OCI-LY3 (cell line): ENCODE data around the gene CASP7.

ENCODE experiments used
- EZH2phosphoT487 ChIP-seq: fragments of 200-600 bp; shearing (Covaris generic); IDR thresholded peaks from 2 replicates; pipeline ENCODE4 v1.6.1; 2018; ENCODE audit warnings: antibody characterized with exemption, mixed run types, low read depth
- TF ChIP-seq, protein P1 (sequence below): fragments of 200-600, 300-600 bp; sonication (generic); IDR thresholded peaks from 2 replicates; pipeline ENCODE4 v1.5.1; 2014; ENCODE audit warnings: antibody characterized with exemption, low read length, low read depth

GRCh38 chr10:113692271-113692670, 12.6 kb downstream of the CASP7 start:
- TF ChIP-seq, protein P1, sequence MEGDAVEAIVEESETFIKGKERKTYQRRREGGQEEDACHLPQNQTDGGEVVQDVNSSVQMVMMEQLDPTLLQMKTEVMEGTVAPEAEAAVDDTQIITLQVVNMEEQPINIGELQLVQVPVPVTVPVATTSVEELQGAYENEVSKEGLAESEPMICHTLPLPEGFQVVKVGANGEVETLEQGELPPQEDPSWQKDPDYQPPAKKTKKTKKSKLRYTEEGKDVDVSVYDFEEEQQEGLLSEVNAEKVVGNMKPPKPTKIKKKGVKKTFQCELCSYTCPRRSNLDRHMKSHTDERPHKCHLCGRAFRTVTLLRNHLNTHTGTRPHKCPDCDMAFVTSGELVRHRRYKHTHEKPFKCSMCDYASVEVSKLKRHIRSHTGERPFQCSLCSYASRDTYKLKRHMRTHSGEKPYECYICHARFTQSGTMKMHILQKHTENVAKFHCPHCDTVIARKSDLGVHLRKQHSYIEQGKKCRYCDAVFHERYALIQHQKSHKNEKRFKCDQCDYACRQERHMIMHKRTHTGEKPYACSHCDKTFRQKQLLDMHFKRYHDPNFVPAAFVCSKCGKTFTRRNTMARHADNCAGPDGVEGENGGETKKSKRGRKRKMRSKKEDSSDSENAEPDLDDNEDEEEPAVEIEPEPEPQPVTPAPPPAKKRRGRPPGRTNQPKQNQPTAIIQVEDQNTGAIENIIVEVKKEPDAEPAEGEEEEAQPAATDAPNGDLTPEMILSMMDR: no peak
- TF ChIP-seq EZH2phosphoT487: no peak
